ENCODE data around the gene ATAD3B. TPM values are rescaled to one million over a fixed set of nuclear protein-coding genes. Genes with fewer than 3 reads are reported as not detected.

The ATAD3B gene
- total RNA-seq, 4 donors from 2014 or later = 9.9 to 40.1 (median 24.1) TPM

- H3K36me3 ChIP-seq = peaks cover 0 to 17% (median 3%) of the 10 kb centered on the region in 3 donors
- 61 to 80% methylated on average over 4 to 6 of the region's 89 CpGs for WGBS, 2 donors
- H3K4me1 ChIP-seq = peaks cover 72 to 92% (median 77%) of the 10 kb centered on the region in 3 donors
- peaks cover 0 to 23% (median 0%) of the 10 kb centered on the region in 4 donors for H3K27me3 ChIP-seq
- intact Hi-C loops (cut with DNase I) = no loop called here
- H3K27ac ChIP-seq = peak within 1 kb of the TSS; percentile 93 to 97 (median 96)
- TF ChIP-seq POLR2A (IDR thresholded peaks at IDR 0.05) (peak in 1 of 4 donors; percentile 65), CTCF (IDR thresholded peaks at IDR 0.05) (peak in 1 of 6 experiments; percentile 5)
- no peaks in the 10 kb centered on the region for H3K9me3 ChIP-seq
- DNase-seq = no peak
- peak within 1 kb of the TSS; percentile 49 to 75 (median 62) for H3K4me3 ChIP-seq
These were observed 36.3 kb upstream of the ATAD3B start, which contains the start of gene VWA1 for GRCh38 chr1:1435106-1435903. Gene VWA1 (plus strand): TSS chr1:1435690. CDS start chr1:1435749, 59 bp downstream.

- peaks cover 69 to 92% (median 72%) of the 10 kb centered on the region in 3 donors for H3K4me1 ChIP-seq
- DNase-seq = no peak
- TF ChIP-seq CTCF (IDR thresholded peaks at IDR 0.05) = no peak
- TF ChIP-seq POLR2A (IDR thresholded peaks at IDR 0.05) = no peak
- H3K9me3 ChIP-seq = no peaks in the 10 kb centered on the region
- H3K36me3 ChIP-seq = peaks cover 0 to 19% (median 3%) of the 10 kb centered on the region in 3 donors
- H3K27ac ChIP-seq = peak overlapping the region; percentile 77 to 97 (median 94)
- H3K27me3 ChIP-seq = peaks cover 0 to 23% (median 0%) of the 10 kb centered on the region in 4 donors
- H3K4me3 ChIP-seq = peak overlapping the region; percentile 49 to 75 (median 62)
- WGBS, 2 donors = 48% methylated on average over 4 of the region's 40 CpGs; no CpG with 5 or more reads in 1 of the 2 donors
- intact Hi-C loops (cut with DNase I) = no loop called here
These were observed 35.5 kb upstream of the ATAD3B start for GRCh38 chr1:1435911-1436629.

- intact Hi-C loops (cut with DNase I) = no loop called here
- peaks cover 64 to 92% (median 71%) of the 10 kb centered on the region in 3 donors for H3K4me1 ChIP-seq
- peak overlapping the region in 3 of 4 donors; percentile 11 to 96 (median 77) for H3K27ac ChIP-seq
- H3K4me3 ChIP-seq = peak overlapping the region; percentile 49 to 75 (median 62)
- no peak for TF ChIP-seq CTCF (IDR thresholded peaks at IDR 0.05)
- no peak for TF ChIP-seq POLR2A (IDR thresholded peaks at IDR 0.05)
- no peak for DNase-seq
- H3K36me3 ChIP-seq = peaks cover 0 to 19% (median 3%) of the 10 kb centered on the region in 3 donors
- no CpG with 5 or more reads among the region's 7 CpGs for WGBS, 2 donors
- H3K27me3 ChIP-seq = peaks cover 0 to 23% (median 0%) of the 10 kb centered on the region in 4 donors
- no peaks in the 10 kb centered on the region for H3K9me3 ChIP-seq
These were observed 34.9 kb upstream of the ATAD3B start for GRCh38 chr1:1436630-1437032.

- 80 to 85% methylated on average over 5 to 7 of the region's 31 CpGs for WGBS, 2 donors
- Histone ChIP-seq H3K36me3 (peaks cover 0 to 19% (median 3%) of the 10 kb centered on the region in 3 donors), H3K27ac (peak overlapping the region in 3 of 4 donors; percentile 24 to 96 (median 77)), H3K27me3 (peaks cover 0 to 23% (median 0%) of the 10 kb centered on the region in 4 donors), H3K9me3 (no peaks in the 10 kb centered on the region), H3K4me1 (peaks cover 57 to 92% (median 65%) of the 10 kb centered on the region in 3 donors), H3K4me3 (peak overlapping the region in 3 of 4 donors; percentile 53 to 75 (median 70))
- TF ChIP-seq CTCF (IDR thresholded peaks at IDR 0.05) = no peak
- no peak for TF ChIP-seq POLR2A (IDR thresholded peaks at IDR 0.05)
- intact Hi-C loops (cut with DNase I) = no loop called here
- DNase-seq = no peak
These were observed 34.3 kb upstream of the ATAD3B start for GRCh38 chr1:1437033-1437903.

All from esophagus squamous epithelium (tissue), 5 donors.